Esophagus muscularis mucosa (tissue), 4 donors: ENCODE measurements around the gene SENP8. TPM values are rescaled to one million over a fixed set of nuclear protein-coding genes. Genes with fewer than 3 reads are reported as not detected.

ENCODE experiments used
- DNase-seq: peaks from one replicate; pipeline ENCODE4 v3.0.0-alpha.2; 2017; ENCODE audit errors: extremely low spot score
- H3K27ac ChIP-seq, 4 donors: fragments of 200-600 bp; sonication (generic); replicated peaks in 1 of 4; 1 replicate in 3 of 4; 2 replicates in 1 of 4; pipeline ENCODE4 v1.5.1; 2016 to 2019; ENCODE audit warnings: mild to moderate bottlenecking in 1 of 4
- H3K27me3 ChIP-seq, 4 donors: fragments of 200-600 bp; sonication (generic); one replicate each; pipeline versions ENCODE4 v1.5.1 to v1.6.0; 2016 to 2019
- H3K36me3 ChIP-seq, 4 donors: fragments of 200-600 bp; sonication (generic); one replicate each; pipeline ENCODE4 v1.5.1; 2016 to 2019
- H3K4me1 ChIP-seq, 4 donors: fragments of 200-600 bp; sonication (generic); one replicate each; pipeline ENCODE4 v1.5.1; 2016 to 2019
- H3K4me3 ChIP-seq, 4 donors: fragments of 200-600 bp; sonication (generic); 1 replicate in 2 of 4; 2 replicates in 2 of 4; pipeline ENCODE4 v1.5.1; 2016 to 2019; ENCODE audit warnings: mild to moderate bottlenecking in 4 of 4, moderate library complexity in 1 of 4
- H3K9me3 ChIP-seq, 4 donors: fragments of 200-600 bp; sonication (generic); 1 replicate in 3 of 4; 2 replicates in 1 of 4; pipeline ENCODE4 v1.5.1; 2016 to 2019
- CTCF ChIP-seq, 3 experiments: fragments of 200-600 bp in 2 of 3; fragments of 450-650 bp in 1 of 3; sonication (generic) in 2 of 3; IDR thresholded peaks; one replicate each; pipeline ENCODE4 v1.5.1; 2017 to 2019; ENCODE audit warnings: antibody characterized with exemption in 3 of 3, mild to moderate bottlenecking in 2 of 3, moderate library complexity in 1 of 3
- EP300 ChIP-seq: sonication (generic); formaldehyde crosslinking; IDR thresholded peaks from one replicate; pipeline ENCODE4 v1.6.1; 2017; ENCODE audit warnings: antibody characterized with exemption
- POLR2A ChIP-seq: fragments of 450-650 bp; IDR thresholded peaks from one replicate; pipeline ENCODE4 v1.6.1; 2017; ENCODE audit warnings: antibody characterized with exemption, moderate library complexity, mild to moderate bottlenecking, low read depth
- POLR2AphosphoS5 ChIP-seq, 2 donors: sonication (generic); formaldehyde crosslinking; IDR thresholded peaks; one replicate each; pipeline ENCODE4 v1.6.1; 2017; ENCODE audit warnings: antibody characterized with exemption in 2 of 2
- WGBS: methylation state at CpG from one replicate; pipeline ENCODE4 v1.1.5; 2018; 5-methylcytosine and 5-hydroxymethylcytosine counted together
- intact Hi-C: fragments of 100-400 bp; cut with DNase I; formaldehyde crosslinking; loops from one replicate; pipeline ENCODE4 v1.15.1; 2023
- total RNA-seq, 4 donors: library from RNA; depleted of rRNA; stranded (reverse); fragments of >200 nt; gene quantifications; one replicate each; pipeline versions ENCODE4 v1.1.0 to v1.2.1, GENCODE V29; 2016

Gene SENP8
- total RNA-seq, 4 donors from 2014 or later: 1.7 to 2.4 (median 2.0) TPM

- Histone ChIP-seq H3K4me1 (peaks cover 4 to 25% (median 23%) of the 10 kb centered on the region in 4 donors), H3K9me3 (no peaks in the 10 kb centered on the region), H3K4me3 (no peak overlapping the region), H3K27ac (no peak overlapping the region), H3K36me3 (no peaks in the 10 kb centered on the region), H3K27me3 (no peaks in the 10 kb centered on the region)
- TF ChIP-seq EP300 (no peak), POLR2A (no peak), CTCF (IDR thresholded peaks at IDR 0.05) (no peak), POLR2AphosphoS5 (IDR thresholded peaks at IDR 0.05) (no peak)
- no peak for DNase-seq
- intact Hi-C loops: no loop called here
- 76% methylated on average over 5 of the region's 5 CpGs for WGBS
Measured at GRCh38 chr15:72074335-72075060, 43.7 kb upstream of the SENP8 start.

DNA sequence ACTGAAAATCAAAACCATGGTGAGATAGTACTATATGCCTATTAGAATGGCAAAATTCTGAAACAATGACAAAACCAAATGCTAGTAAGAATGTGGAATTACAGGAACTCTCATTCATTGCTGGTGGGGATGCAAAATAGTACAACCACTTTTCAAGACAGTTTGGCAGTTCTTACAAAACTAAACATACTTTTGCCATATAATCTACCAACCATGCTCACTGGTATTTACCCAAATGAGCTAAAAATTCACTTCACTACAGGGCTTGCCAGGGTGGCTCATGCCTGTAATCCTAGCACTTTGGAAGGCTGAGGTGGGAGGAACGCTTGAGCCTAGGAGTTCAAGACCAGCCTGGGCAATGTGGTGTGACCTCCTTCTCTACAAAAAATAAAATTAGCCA is 40.3 kb upstream of the SENP8 start:
- no peak overlapping the region for H3K4me3 ChIP-seq
- intact Hi-C loops: no loop called here
- H3K4me1 ChIP-seq: peaks cover 4 to 24% (median 20%) of the 10 kb centered on the region in 4 donors
- no peaks in the 10 kb centered on the region for H3K27me3 ChIP-seq
- no peaks in the 10 kb centered on the region for H3K36me3 ChIP-seq
- no peak for TF ChIP-seq CTCF (IDR thresholded peaks at IDR 0.05)
- TF ChIP-seq EP300: no peak
- no peak for TF ChIP-seq POLR2AphosphoS5 (IDR thresholded peaks at IDR 0.05)
- TF ChIP-seq POLR2A: no peak
- no peak overlapping the region for H3K27ac ChIP-seq
- H3K9me3 ChIP-seq: no peaks in the 10 kb centered on the region
- DNase-seq: no peak
- 82% methylated on average over 1 of the region's 1 CpG for WGBS

- no peak overlapping the region for H3K4me3 ChIP-seq
- intact Hi-C loops: no loop called here
- H3K36me3 ChIP-seq: no peaks in the 10 kb centered on the region
- peaks cover 4 to 21% (median 18%) of the 10 kb centered on the region in 4 donors for H3K4me1 ChIP-seq
- no peaks in the 10 kb centered on the region for H3K27me3 ChIP-seq
- no peak for DNase-seq
- 91% methylated on average over 6 of the region's 6 CpGs for WGBS
- H3K9me3 ChIP-seq: no peaks in the 10 kb centered on the region
- TF ChIP-seq EP300 (no peak), CTCF (IDR thresholded peaks at IDR 0.05) (no peak), POLR2AphosphoS5 (IDR thresholded peaks at IDR 0.05) (no peak), POLR2A (no peak)
- no peak overlapping the region for H3K27ac ChIP-seq
Measured at GRCh38 chr15:72078887-72079286, 39.3 kb upstream of the SENP8 start.

DNA sequence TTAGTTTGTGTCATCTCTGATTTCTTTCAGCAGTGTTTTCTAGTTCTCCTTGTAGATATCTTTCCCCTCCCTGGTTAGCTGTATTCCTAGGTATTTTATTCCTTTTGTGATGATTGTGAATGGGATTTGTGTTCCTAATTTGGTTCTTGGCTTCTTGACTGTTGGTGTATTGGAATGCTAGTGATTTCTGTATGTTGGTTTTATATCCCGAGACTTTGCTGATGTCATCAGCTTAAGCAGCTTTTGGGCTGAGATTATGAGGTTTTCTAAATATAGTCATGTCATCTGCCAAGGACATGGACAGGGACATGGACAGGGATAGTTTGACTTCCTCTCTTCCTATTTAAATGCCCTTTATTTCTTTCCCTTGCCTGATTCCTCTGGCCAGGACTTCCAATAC is 36.0 kb upstream of the SENP8 start:
- Histone ChIP-seq H3K4me3 (no peak overlapping the region), H3K9me3 (no peaks in the 10 kb centered on the region), H3K36me3 (no peaks in the 10 kb centered on the region), H3K27me3 (no peaks in the 10 kb centered on the region), H3K27ac (no peak overlapping the region), H3K4me1 (peaks cover 0 to 20% (median 15%) of the 10 kb centered on the region in 4 donors)
- intact Hi-C loops: no loop called here
- no peak for DNase-seq
- TF ChIP-seq POLR2A (no peak), CTCF (IDR thresholded peaks at IDR 0.05) (no peak), EP300 (no peak), POLR2AphosphoS5 (IDR thresholded peaks at IDR 0.05) (no peak)
- 88% methylated on average over 1 of the region's 1 CpG for WGBS
